Activated CD4-positive, alpha-beta T cell treated with anti-CD3 and anti-CD28 coated beads, Interleukin-2, amount 50 U/mL, for 24 hours (primary cell): Measurements from ENCODE around the gene CPTP.
A peak's percentile ranks its signal among the peaks of the same experiment; 100 is the strongest.

Source experiments
- DNase-seq, 2 donors: peaks; one replicate each; pipeline ENCODE4 v3.0.0-alpha.2; 2020; ENCODE audit warnings: low read depth in 1 of 2, low spot score in 1 of 2

Gene CPTP

DNA sequence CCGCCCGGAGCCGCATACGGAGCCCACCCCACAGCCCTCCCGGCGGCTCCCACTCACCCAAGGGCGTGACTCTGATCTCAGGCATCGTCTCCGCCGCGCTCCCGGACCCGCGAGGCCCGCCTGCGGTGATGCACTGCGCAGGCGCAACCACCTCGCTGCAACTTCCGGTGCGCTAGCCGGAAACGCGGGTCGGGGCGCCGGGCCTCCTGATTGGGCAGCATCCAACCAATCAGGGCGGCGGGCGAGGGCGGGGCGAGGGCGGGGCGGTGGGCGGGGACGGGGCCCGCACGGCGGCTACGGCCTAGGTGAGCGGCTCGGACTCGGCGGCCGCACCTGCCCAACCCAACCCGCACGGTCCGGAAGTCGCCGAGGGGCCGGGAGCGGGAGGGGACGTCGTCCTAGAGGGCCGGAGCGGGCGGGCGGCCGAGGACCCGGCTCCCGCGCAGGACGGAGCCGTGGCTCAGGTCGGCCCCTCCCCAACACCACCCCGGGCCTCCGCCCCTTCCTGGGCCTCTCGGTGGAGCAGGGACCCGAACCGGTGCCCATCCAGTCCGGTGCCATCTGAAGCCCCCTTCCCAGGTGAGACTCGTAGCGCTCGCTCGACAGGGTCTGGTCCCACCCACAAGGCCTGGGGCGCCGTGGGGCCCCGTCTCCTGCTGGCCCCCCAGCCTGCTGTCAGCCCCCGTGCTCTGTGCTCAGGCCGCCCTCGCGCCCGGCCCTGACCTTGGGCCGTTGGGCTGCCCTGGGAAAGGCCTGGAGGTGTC is at the start of gene CPTP, which contains the start of gene INTS11:
Gene CPTP, plus strand, starts transcription at position 279 of the 764 bp plus-strand sequence. CDS start 2,109 bp downstream, outside the sequence.
Gene INTS11, minus strand, starts transcription at position 137 of the 764 bp plus-strand sequence. Its CDS starts 52 bp downstream, at position 85.
- peak; percentile 91 to 94 for DNase-seq

DNA sequence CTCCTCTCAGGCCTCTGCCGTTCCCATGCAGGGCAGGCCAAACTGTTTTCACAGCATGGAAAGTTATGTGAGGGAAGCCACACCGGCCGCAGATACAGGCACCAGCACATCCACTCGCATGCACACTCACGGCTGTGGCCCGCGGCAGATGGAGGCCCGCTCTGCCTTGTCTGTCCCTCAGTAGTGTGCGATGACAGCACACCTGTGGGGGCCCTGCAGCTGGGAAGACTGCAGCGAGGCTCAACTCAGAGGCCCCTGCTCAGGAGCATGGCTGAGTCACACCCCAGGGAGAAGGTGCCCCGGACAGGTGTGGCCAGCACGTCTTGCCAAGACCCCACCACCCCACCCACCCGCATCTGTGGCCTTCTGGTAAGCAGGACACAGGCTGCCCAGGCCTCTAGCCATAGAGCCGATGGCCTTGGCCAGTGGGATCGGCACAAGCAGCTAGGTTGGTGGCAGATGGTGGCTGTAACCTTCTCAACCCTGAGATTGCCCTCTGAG is 49.6 kb upstream of the CPTP start:
- DNase-seq: no peak

DNA sequence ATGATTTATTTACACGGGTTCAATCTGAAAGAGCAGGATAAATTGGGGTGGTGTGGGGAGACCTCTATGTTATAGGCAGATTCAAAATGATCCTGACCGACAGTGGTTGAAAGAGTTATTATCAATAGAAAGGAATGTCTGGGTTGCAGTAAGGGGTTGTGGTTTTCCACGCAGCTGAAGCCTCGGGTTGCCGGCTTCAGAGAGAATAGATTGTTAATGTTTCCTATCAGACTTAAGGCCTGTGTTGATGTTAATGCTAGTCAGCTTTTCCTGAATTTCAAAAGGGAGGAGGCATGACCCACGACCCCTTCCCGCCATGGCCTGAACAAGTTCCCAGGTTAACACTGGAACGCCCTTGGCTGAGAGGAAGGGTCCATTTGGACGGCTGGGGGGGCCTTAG is 48.8 kb upstream of the CPTP start:
- no peak for DNase-seq

DNA sequence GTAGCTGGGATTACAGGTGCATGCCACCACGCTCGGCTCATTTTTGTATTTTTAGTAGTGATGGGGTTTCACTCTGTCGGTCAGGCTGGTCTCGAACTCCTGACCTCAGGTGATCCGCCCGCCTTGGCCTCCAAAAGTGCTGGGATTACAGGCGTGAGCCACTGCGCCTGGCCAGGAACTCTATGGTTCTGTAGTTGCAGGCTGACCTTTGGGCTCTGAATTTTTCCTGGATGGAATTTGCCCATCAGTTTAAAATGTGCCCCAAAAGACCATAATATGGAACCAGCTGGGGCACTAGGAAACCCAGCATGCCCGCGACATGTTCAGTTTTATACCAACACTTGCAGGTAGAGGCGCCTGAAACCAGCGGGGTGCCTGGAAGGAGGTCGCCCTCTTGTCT is 46.0 kb upstream of the CPTP start:
- DNase-seq: no peak

DNA sequence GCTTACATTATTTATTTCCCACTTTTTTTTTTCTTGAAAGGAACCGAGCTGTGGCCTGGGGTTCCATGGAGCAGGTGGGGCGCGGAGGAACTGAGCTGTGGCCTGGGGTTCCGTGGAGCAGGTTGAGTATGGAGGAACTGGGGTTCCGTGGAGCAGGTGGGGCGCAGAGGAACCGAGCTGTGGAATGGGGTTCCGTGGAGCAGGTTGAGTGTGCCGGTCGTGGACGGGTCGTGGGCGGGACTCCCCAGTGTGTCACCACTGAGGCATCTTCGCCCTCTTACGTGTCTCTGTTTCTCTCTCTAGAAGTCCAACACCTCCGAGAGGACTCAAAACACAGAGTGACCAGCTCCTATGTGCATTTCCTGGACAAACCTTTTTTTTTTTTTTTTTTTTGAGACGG is 45.6 kb upstream of the CPTP start:
- no peak for DNase-seq

DNA sequence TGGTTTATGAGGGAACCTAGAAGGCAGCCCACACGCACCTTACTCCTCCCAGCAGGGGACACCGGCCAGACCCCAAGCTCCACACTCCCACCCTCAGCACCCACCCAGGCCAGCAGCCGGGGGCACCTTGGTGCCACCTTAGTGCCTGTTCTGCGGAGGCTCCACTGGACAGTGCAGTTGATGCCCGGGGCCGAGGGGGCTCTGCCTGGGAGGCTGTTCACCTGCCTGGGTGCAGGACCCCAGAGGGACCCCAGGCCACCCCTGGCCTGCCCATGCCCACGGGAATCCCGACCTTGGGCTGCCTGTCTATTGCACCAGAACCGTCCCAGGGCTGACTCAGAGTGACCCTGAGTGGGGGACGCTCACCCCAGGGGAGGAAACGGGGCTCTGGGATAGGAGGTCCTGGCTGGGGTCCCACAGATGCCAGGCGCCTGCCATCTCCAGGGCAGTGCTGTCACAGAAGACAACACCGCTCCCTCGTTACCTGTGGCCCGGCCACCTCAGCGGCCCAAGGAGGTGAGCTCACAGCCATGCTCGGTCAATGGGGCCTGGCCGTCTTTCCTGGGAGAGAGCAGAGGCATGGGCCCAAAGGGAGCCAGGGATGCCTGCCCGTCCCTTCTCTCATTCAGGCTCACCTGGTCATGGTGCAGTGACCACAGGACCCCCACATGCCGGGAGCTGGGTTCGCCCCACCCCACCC is 43.7 kb upstream of the CPTP start:
- DNase-seq: no peak

DNA sequence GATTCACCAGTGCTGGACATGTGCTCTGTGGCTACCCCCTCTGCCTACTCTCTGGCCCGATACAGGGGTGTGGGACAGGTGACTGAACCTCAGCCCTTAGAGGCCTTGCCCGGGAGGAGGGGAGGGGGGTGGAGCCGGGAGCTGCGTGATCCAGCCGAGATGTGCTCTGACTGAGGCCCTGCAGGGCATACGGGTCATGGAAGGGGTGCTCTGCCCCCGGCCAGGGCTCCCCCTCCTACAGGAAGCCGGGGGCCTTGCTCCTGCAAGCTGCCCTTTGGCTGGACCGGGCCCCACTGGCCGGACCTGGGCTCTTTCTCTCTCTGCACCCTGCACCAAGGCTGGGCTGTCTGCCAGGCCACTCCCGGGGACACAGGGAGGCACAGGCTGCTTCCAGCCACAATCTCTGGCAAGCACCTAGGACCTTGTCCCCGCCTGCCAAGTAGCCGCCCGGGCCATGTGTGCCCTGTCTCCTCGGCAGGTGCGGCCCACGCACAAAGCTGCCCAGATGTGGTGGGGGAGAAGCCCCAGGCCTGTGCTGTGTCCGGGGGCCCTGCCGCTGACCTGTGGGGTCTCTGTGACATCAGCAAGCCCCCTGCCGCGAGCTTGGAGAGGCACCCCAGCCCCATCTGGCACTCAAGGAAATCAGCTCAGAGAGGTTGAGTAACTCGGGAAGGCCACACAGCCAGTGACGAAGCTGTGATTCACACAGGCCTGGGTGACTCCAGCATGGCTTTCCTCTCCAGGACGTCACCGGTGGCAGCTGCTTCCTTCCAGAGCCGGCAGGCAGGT is 42.9 kb upstream of the CPTP start:
- no peak for DNase-seq

DNA sequence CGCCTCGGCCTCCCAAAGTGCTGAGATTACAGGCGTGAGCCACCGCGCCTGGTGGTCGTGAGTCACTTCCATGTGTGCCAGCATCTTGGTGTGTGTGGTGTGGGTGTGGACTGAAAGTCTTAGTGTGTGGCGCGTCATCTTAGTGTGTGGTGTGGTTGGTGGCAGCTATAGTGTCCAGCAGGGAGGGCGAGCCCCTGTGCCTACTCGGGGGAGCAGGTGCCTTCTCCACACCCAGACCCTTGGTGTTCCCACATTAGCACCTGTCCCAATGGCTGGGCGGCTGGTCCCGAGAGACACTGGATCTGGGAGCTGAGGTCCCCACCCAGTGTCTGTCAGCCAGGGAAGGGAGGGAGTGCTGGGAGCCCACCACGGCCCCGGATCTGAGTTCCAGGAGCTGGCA is 41.6 kb upstream of the CPTP start:
- no peak for DNase-seq

DNA sequence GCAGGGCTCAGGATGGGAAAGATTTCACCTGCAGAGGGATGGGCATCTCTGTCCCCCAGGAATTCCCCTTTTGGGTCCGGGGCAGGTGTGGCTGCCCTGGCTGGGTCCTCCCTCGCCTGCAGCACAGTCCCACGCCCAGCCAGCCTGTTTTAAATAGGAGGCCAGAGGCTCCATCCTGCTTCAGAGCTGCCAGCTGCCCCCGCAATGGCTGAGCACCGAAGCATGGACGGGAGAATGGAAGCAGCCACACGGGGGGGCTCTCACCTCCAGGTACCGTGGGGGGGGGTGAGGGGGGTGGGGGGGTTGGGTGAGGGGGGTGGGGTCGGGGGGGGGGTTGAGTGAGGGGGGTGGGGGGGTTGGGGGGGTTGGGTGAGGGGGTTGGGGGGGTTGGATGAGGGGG is 40.8 kb upstream of the CPTP start:
- no peak for DNase-seq

DNA sequence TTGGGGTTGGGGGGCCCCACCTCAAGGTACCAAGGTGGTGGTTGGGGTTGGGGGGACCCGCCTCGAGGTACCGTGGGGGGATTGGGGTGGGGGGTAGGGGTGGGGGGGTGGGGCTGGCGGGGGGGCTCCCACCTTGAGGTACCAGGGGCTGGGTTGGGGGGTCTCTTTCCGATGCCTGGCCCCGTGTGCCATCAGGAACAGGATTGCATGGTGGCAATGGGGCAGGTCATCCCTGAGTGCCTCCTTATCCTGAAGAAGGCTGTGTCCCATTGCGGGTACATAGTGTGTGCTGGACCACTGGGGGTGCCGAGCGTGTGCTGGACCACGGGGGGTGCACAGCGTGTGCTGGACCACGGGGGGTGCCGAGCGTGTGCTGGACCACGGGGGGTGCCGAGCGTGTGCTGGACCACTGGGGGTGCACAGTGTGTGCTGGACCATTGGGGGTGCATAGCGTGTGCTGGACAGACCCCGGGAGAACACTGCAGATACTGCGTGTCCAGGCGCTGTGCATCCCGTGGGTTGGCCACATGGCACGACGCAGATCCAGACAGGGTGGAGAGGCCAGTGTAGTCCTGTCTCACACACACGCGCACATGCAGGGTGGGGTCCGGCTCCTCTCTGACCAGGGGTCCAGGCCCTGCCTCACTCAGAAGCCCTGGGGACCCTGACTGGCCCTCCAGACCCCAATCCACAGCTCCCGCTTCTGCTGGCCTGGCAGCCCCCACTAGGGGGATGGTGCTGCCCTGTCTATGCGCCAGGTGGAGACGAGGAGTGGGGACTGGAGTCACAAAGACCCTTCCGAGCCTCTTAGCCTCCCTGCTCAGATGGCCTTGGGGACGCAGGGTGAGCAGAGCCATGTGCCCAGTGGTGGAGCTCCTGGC is 40.1 kb upstream of the CPTP start:
- DNase-seq: no peak

DNA sequence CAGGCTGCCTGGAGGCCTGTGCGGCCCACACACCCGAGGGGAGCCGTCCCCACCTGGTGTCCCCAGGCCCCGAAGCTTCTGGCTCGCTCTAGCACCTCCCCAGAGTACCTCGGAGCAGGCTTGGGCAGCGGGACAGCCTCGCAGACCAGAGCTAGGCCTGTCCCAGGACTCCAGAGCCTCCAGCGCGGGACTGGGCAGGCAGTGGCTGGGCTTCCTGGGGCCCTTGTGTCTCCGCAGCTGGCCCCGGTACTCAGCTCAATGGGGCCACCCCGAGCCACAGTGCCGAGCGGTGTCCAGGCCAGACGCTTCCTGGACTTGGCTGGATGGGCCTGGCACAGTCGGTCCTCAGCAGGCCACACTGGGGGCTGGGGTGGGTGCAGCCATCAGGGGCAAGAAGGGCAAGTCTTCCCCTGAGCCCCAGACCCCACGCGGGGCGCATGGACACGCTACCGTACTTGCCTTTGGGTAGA is 39.5 kb upstream of the CPTP start:
- no peak for DNase-seq

DNA sequence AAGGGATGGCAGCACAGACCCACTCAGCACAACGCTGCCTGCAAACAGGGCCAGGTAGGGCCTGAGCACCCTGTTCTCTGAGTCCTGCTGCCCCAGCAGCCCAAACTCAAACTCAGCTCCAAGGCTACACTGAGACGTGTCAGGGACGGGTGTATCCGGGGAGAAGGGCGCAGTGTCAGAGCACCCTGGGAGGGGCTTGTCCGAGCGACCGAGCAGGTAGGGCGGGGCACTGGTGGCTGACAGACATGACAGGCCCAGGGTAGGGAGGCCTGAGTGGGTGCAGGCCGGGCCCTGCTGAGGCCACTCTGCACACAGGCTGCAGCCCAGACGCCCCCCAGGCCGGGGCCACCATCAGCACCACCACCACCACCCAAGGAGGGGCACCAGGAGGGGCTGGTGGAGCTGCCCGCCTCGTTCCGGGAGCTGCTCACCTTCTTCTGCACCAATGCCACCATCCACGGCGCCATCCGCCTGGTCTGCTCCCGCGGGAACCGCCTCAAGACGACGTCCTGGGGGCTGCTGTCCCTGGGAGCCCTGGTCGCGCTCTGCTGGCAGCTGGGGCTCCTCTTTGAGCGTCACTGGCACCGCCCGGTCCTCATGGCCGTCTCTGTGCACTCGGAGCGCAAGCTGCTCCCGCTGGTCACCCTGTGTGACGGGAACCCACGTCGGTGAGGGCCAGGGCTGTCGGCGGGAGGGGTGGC is 38.8 kb upstream of the CPTP start:
- no peak for DNase-seq

DNA sequence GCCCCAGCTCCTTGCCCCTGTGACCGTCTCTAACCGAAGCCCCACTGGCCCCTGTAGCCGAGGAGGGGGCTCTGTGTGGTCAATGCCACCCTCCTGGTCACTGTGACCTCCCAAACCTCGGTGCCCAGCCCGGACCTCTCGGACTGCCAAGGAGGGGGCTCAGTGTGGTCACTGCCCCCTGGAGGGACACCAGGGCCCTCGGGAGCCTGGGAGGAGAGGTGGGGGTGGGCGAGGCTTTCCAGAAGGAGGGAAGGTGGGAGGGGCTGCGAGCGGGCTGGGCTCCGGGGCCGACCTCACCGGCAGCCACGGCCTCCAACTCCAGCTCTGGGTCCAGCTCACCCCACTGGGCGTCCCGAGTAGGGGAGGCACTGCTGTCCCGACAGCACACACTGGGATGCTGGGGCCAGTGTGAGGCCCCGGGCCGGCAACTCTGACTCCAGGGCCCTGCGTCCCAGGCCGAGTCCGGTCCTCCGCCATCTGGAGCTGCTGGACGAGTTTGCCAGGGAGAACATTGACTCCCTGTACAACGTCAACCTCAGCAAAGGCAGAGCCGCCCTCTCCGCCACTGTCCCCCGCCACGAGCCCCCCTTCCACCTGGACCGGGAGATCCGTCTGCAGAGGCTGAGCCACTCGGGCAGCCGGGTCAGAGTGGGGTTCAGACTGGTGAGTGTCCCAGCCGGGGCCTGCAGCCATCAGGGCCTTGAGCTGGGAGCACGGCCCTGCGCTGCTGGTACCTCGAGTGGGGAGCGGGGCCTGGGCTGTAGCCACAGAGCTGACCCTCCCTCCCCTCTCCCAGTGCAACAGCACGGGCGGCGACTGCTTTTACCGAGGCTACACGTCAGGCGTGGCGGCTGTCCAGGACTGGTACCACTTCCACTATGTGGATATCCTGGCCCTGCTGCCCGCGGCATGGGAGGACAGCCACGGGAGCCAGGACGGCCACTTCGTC is 38.0 kb upstream of the CPTP start:
- no peak for DNase-seq

DNA sequence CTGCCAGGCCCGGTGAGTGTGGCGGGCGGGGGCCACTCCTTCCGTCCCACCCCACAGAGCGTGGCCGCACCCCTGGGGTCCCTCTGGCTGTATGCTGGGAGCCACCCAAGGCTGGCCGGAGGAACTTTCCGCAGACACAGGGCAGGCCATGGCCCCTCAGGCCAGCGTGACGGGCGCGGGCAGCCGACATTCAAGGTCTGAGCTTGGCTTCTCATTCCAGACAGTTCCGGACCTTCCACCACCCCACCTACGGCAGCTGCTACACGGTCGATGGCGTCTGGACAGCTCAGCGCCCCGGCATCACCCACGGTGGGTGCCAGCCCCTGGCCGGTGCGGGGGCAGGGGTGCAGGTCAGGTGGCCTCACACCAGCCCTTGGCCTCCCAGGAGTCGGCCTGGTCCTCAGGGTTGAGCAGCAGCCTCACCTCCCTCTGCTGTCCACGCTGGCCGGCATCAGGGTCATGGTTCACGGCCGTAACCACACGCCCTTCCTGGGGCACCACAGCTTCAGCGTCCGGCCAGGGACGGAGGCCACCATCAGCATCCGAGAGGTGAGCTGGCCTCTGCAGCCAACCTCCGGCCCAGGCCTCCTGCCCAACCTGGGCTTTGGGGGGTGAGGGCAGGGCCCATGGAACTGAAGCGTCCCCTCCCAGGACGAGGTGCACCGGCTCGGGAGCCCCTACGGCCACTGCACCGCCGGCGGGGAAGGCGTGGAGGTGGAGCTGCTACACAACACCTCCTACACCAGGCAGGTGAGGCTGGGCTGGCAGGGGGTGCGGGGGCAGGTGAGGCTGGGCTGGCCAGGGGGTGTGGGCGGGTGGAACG is 37.1 kb upstream of the CPTP start:
- no peak for DNase-seq

DNA sequence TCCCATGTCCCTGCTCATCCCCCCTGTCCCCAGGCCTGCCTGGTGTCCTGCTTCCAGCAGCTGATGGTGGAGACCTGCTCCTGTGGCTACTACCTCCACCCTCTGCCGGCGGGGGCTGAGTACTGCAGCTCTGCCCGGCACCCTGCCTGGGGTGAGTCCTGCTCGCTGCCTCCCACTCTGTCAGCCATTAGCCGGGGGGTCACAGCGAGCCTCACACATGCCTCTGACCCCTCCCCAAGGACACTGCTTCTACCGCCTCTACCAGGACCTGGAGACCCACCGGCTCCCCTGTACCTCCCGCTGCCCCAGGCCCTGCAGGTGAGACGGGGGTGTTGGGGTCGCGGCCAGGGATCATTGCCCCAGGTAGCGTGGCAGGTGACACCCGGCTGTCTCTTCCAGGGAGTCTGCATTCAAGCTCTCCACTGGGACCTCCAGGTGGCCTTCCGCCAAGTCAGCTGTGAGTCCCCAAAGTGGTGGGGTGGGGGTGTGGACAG is 34.3 kb upstream of the CPTP start:
- peak; percentile 37 to 61 for DNase-seq

DNA sequence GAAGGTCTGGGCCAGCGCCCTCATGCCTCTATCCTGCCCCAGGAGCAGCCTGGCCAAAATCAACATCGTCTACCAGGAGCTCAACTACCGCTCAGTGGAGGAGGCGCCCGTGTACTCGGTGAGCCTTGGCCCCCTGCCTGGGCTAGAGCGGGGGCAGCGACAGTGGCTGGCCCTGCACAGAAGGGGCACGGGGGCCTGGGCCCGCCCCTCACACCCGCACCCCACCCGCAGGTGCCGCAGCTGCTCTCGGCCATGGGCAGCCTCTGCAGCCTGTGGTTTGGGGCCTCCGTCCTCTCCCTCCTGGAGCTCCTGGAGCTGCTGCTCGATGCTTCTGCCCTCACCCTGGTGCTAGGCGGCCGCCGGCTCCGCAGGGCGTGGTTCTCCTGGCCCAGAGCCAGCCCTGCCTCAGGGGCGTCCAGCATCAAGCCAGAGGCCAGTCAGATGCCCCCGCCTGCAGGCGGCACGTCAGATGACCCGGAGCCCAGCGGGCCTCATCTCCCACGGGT is 33.5 kb upstream of the CPTP start:
- no peak for DNase-seq
